Stimulated activated CD8-positive, alpha-beta memory T cell treated with anti-CD3 and anti-CD28 coated beads, Interleukin-7, amount 100 ng/mL, for 1 hour (primary cell): ENCODE data around the gene SPAG6.
"Not testable (repeated sequence)": the region's sequence is repeated elsewhere in the genome, so short reads cannot be mapped to it uniquely, and the experiment has no call there.

Source experiments
- DNase-seq, 2 donors: peaks; one replicate each; pipeline ENCODE4 v3.0.0-alpha.2; 2020; ENCODE audit warnings: low read depth in 2 of 2

SPAG6 gene

GRCh38 chr10:22345301-22346095, at the start of gene SPAG6:
SPAG6 (plus strand) TSS chr10:22345496; CDS start chr10:22345612, 116 bp downstream.
- DNase-seq, result no peak

- no peak for DNase-seq
Observed at GRCh38 chr10:22301193-22301592, 44.1 kb upstream of the SPAG6 start.

- DNase-seq, result no peak
Observed at GRCh38 chr10:22303461-22303860, 41.8 kb upstream of the SPAG6 start.

- DNase-seq, result no peak
Observed at GRCh38 chr10:22305721-22306120, 39.6 kb upstream of the SPAG6 start.

- no peak for DNase-seq
Observed at GRCh38 chr10:22308390-22308789, 36.9 kb upstream of the SPAG6 start.

- DNase-seq, result no peak
Observed at GRCh38 chr10:22309180-22310000, 35.9 kb upstream of the SPAG6 start.

- not testable (repeated sequence) for DNase-seq
Observed at GRCh38 chr10:22310012-22310411, 35.3 kb upstream of the SPAG6 start.

GRCh38 chr10:22310928-22311327, 34.4 kb upstream of the SPAG6 start:
- no peak for DNase-seq

- no peak for DNase-seq
Observed at GRCh38 chr10:22314852-22315251, 30.4 kb upstream of the SPAG6 start.

GRCh38 chr10:22315455-22316285, 29.6 kb upstream of the SPAG6 start:
- DNase-seq, result no peak

GRCh38 chr10:22316286-22317075, 28.8 kb upstream of the SPAG6 start, which contains the start of gene COMMD3:
COMMD3 (plus strand) TSS chr10:22316388; CDS start chr10:22316418, 30 bp downstream.
- DNase-seq, result no peak

GRCh38 chr10:22317076-22317370, 28.3 kb upstream of the SPAG6 start:
- no peak for DNase-seq

GRCh38 chr10:22317771-22318565, 27.3 kb upstream of the SPAG6 start:
- no peak for DNase-seq

- no peak for DNase-seq
Observed at GRCh38 chr10:22318772-22319171, 26.5 kb upstream of the SPAG6 start.

- DNase-seq, result no peak
Observed at GRCh38 chr10:22319547-22319979, 25.7 kb upstream of the SPAG6 start.

GRCh38 chr10:22319980-22320558, 25.2 kb upstream of the SPAG6 start:
- no peak for DNase-seq

GRCh38 chr10:22320591-22321155, 24.6 kb upstream of the SPAG6 start, which contains the start of gene BMI1:
BMI1 (plus strand) TSS chr10:22321099; CDS start chr10:22326450, 5,351 bp downstream.
- DNase-seq, result no peak

- DNase-seq, result no peak
Observed at GRCh38 chr10:22321156-22321923, 24.0 kb upstream of the SPAG6 start.
